GM12878 (cell line): Measurements from ENCODE around the gene RPS10. TPM values are rescaled to one million over a fixed set of nuclear protein-coding genes. Genes with fewer than 3 reads are reported as not detected.

Source experiments
- ATAC-seq: fragments of 200-7000 bp; cut with Tn5 transposase; 3 replicates; pipeline ENCODE4 v1.9.1; 2020; ENCODE audit warnings: mild to moderate bottlenecking, moderate library complexity
- Bru-seq: library from RNA; stranded (reverse); fragments of 400-500 nt; gene quantifications from one replicate; lab custom pipeline; 2021; lab: Mats Ljungman, UMichigan
- BruChase-seq, 2 experiments: library from RNA; stranded (reverse); fragments of 400-500 nt; gene quantifications; one replicate each; lab custom pipeline; 2021; lab: Mats Ljungman, UMichigan
- BruUV-seq: library from RNA; stranded (reverse); fragments of 400-500 nt; replicated peaks from 2 replicates; lab custom pipeline; 2021; lab: Mats Ljungman, UMichigan
- CTCF ChIA-PET: fragments of 300-600 bp; sonication (Branson Sonifier 250); formaldehyde crosslinking; extraction: SDS; loops from one replicate; lab custom pipeline; 2021; ENCODE audit warnings: inconsistent platforms; lab: Yijun Ruan, JAX
- POLR2A ChIA-PET: fragments of 350-600 bp; formaldehyde crosslinking; extraction: SDS; loops from one replicate; lab custom pipeline; 2021; ENCODE audit warnings: inconsistent platforms; lab: Charles Lee
- RAD21 ChIA-PET: fragments of 300-600 bp; sonication (Branson Sonifier 250); formaldehyde crosslinking; loops from one replicate; lab custom pipeline; 2023; ENCODE audit warnings: antibody characterized with exemption; ENCODE audit not compliant: unreplicated experiment; lab: Charles Lee
- SMC1A ChIA-PET: fragments of 300-600 bp; sonication (Branson Sonifier 250); formaldehyde crosslinking; loops from one replicate; lab custom pipeline; 2023; ENCODE audit not compliant: unreplicated experiment, uncharacterized antibody; lab: Charles Lee
- DNase-seq: peaks from one replicate; pipeline ENCODE4 v3.0.0-alpha.2; 2011; ENCODE audit warnings: low read depth, low spot score
- FAIRE-seq: peaks from 3 replicates; lab custom pipeline; 2011; peaks lifted over from hg19 to GRCh38; lab: Jason Lieb, UNC
- H2AFZ ChIP-seq: 2 replicates; pipeline ENCODE4 v1.6.0; 2011; ENCODE audit warnings: low read depth, low read length, control low read depth; ENCODE audit not compliant: control insufficient read depth
- H3K27ac ChIP-seq: 2 replicates; pipeline ENCODE4 v1.5.1; 2011; ENCODE audit warnings: control low read depth; ENCODE audit not compliant: control insufficient read depth, insufficient read depth
- H3K27me3 ChIP-seq, 2 experiments: replicated peaks in 1 of 2; 2 replicates each; pipeline versions ENCODE4 v1.6.0 to v1.6.1; 2011; ENCODE audit warnings: low read length in 1 of 2; ENCODE audit not compliant: control insufficient read depth in 2 of 2, insufficient read depth in 2 of 2
- H3K36me3 ChIP-seq, 2 experiments: 2 replicates each; pipeline ENCODE4 v1.5.1; 2011; ENCODE audit warnings: low read length in 1 of 2; ENCODE audit not compliant: control insufficient read depth in 2 of 2, insufficient read depth in 2 of 2
- H3K4me1 ChIP-seq: 2 replicates; pipeline ENCODE4 v1.6.1; 2011; ENCODE audit warnings: mild to moderate bottlenecking, low read length, moderate library complexity, mixed read lengths; ENCODE audit not compliant: control insufficient read depth, insufficient read depth
- H3K4me2 ChIP-seq: 2 replicates; pipeline ENCODE4 v1.6.0; 2011; ENCODE audit warnings: control low read depth; ENCODE audit not compliant: control insufficient read depth, insufficient read depth
- H3K4me3 ChIP-seq: fragments of 200-600 bp; sonication (generic); 2 replicates; pipeline ENCODE4 v1.5.1; 2016
- H3K79me2 ChIP-seq: 2 replicates; pipeline ENCODE4 v1.6.0; 2011; ENCODE audit warnings: low read length; ENCODE audit not compliant: control insufficient read depth, insufficient read depth
- H3K9ac ChIP-seq: 2 replicates; pipeline ENCODE4 v1.8.0; 2011; ENCODE audit warnings: low read length, control low read depth, mixed read lengths; ENCODE audit not compliant: control insufficient read depth, insufficient read depth
- H3K9me3 ChIP-seq: replicated peaks from 3 replicates; pipeline ENCODE4 v1.5.1; 2011; ENCODE audit warnings: mild to moderate bottlenecking, low read length; ENCODE audit not compliant: control insufficient read depth, insufficient read depth
- H4K20me1 ChIP-seq: 2 replicates; pipeline ENCODE4 v1.6.0; 2011; ENCODE audit not compliant: control insufficient read depth, insufficient read depth
- IRF4 ChIP-seq: IDR thresholded peaks from 2 replicates; pipeline ENCODE4 v1.6.1; 2011; ENCODE audit warnings: low read depth, low read length
- PAX8 ChIP-seq: fragments of 450-650 bp; IDR thresholded peaks from 2 replicates; pipeline ENCODE4 v1.6.1; 2017; ENCODE audit warnings: mild to moderate bottlenecking, moderate library complexity
- RAD21 ChIP-seq: IDR thresholded peaks from 2 replicates; pipeline ENCODE4 v1.6.1; 2011; ENCODE audit warnings: mild to moderate bottlenecking, low read depth, low read length, moderate library complexity; ENCODE audit not compliant: insufficient read depth
- STAT1 ChIP-seq: fragments of 450-650 bp; conservative IDR thresholded peaks from 2 replicates; pipeline ENCODE4 v1.6.1; 2014; ENCODE audit warnings: antibody characterized with exemption, mild to moderate bottlenecking
- TCF3 ChIP-seq: IDR thresholded peaks from 2 replicates; pipeline ENCODE4 v1.6.1; 2012; ENCODE audit warnings: low read depth, mild to moderate bottlenecking, low read length, borderline replicate concordance; ENCODE audit not compliant: insufficient read depth
- YBX1 ChIP-seq: fragments of 450-650 bp; IDR thresholded peaks from 2 replicates; pipeline ENCODE4 v1.6.1; 2016; ENCODE audit warnings: antibody characterized with exemption
- ZNF24 ChIP-seq: fragments of 450-650 bp; IDR thresholded peaks from 2 replicates; pipeline ENCODE4 v1.6.1; 2017; ENCODE audit warnings: antibody characterized with exemption, mild to moderate bottlenecking
- WGBS: methylation state at CpG from one replicate; pipeline ENCODE4 v1.1.6; 2016; ENCODE audit warnings: low lambda C conversion rate; ENCODE audit not compliant: insufficient replicate concordance, insufficient coverage; ENCODE audit errors: missing lambda C conversion rate; 5-methylcytosine and 5-hydroxymethylcytosine counted together
- in situ Hi-C: fragments of 300-500 bp; cut with MboI; formaldehyde crosslinking; loops from 9 replicates; pipeline ENCODE4 v1.14.3; 2018; ENCODE audit warnings: mixed read lengths
- intact Hi-C: fragments of 100-400 bp; cut with micrococcal nuclease; formaldehyde crosslinking; loops from one replicate; pipeline ENCODE4 v1.14.2; 2022; ENCODE audit not compliant: unreplicated experiment
- long read RNA-seq, 2 experiments: library from polyadenylated mRNA; unstranded; transcript quantifications; one replicate each; pipeline ENCODE4 v2.0.0, GENCODE V29; 2019 to 2020
- polyA minus RNA-seq, 3 experiments: library from RNA; depleted of rRNA, polyadenylated mRNA; stranded (reverse); fragments of >200 nt; gene quantifications; 2 replicates each; pipeline ENCODE4 v1.2.3, GENCODE V29; 2011
- polyA plus RNA-seq, 11 experiments: library from polyadenylated mRNA; depleted of rRNA in 4 of 11; unstranded in 6 of 11; stranded (reverse) in 5 of 11; fragments of >200 nt; fragmentation: Nextera tagmentation in 4 of 11; fragmentation: Illumina TruSeq in 1 of 11; extraction: Ambion mirVana in 4 of 11; extraction: Trizol in 1 of 11; gene quantifications; 1 replicate in 1 of 11; 2 replicates in 10 of 11; pipeline versions ENCODE4 v1.2.1 to v1.2.3, GENCODE V29; 2011 to 2016; ENCODE audit warnings: inconsistent platforms in 2 of 11, missing spikeins in 2 of 11, low read depth in 1 of 11
- total RNA-seq, 4 experiments: library from RNA; depleted of rRNA in 3 of 4; stranded (reverse); fragments of >200 nt in 3 of 4; fragmentation: Illumina TruSeq in 1 of 4; extraction: Trizol in 1 of 4; gene quantifications; 2 replicates each; pipeline versions ENCODE4 v1.2.1 to v1.2.3, GENCODE V29; 2013 to 2021
- TF ChIP-seq, protein P1 (sequence below): fragments of 450-650 bp; IDR thresholded peaks from 2 replicates; pipeline ENCODE4 v1.6.1; 2017; ENCODE audit warnings: mild to moderate bottlenecking, moderate library complexity
- TF ChIP-seq, protein P2 (sequence below): fragments of 450-650 bp; IDR thresholded peaks from 2 replicates; pipeline ENCODE4 v1.6.1; 2017; ENCODE audit warnings: mild to moderate bottlenecking, low read depth, inconsistent platforms; ENCODE audit not compliant: poor library complexity, severe bottlenecking

Gene RPS10
- 360 and 401 TPM in 2 replicates for total RNA-seq (2013; cell fraction: nucleolus; rRNA removed)
- total RNA-seq (2014; rRNA removed) (3,265 and 3,625 TPM in 2 replicates), total RNA-seq (2014; rRNA removed; fragmentation: Illumina TruSeq; extraction: Trizol) (3,150 and 3,233 TPM in 2 replicates), total RNA-seq (2021) (2,325 and 2,481 TPM in 2 replicates), polyA plus RNA-seq (2011; rRNA removed) (2,575 and 3,799 TPM in 2 replicates), polyA plus RNA-seq (2014; fragmentation: Illumina TruSeq; extraction: Trizol) (3,495 and 3,970 TPM in 2 replicates), polyA plus RNA-seq (2014; fragmentation: Nextera tagmentation; extraction: Ambion mirVana) (1,000 to 10,000 TPM; 2,067 to 2,394 TPM), polyA plus RNA-seq (2014; rRNA removed) (3,767 and 4,060 TPM in 2 replicates), polyA plus RNA-seq (2016; fragmentation: Nextera tagmentation; extraction: Ambion mirVana) (1,000 to 10,000 TPM; 1,546 to 1,554 TPM), polyA minus RNA-seq (2011; rRNA and poly(A)+ RNA removed) (1,866 and 2,585 TPM in 2 replicates), Bru-seq, nascent RNA (percentile 98 among the genes with signal in this experiment), BruChase-seq, experiment 1, labeled RNA remaining after a 6-hour chase (percentile 98 among the genes with signal in this experiment), BruChase-seq, experiment 2, labeled RNA remaining after a 2-hour chase (percentile 97 among the genes with signal in this experiment)
- polyA plus RNA-seq (2011; ENCODE audit: low read depth), result 8,423 TPM
- polyA plus RNA-seq (2011; cell fraction: cytosol; rRNA removed), result 6,646 and 9,086 TPM in 2 replicates
- 1,492 and 1,706 TPM in 2 replicates for polyA plus RNA-seq (2011; cell fraction: nucleus; rRNA removed)
- polyA plus RNA-seq (2012), result 3,794 and 4,086 TPM in 2 replicates
- polyA minus RNA-seq (2011; cell fraction: cytosol; rRNA and poly(A)+ RNA removed), result 439 and 466 TPM in 2 replicates
- polyA minus RNA-seq (2011; cell fraction: nucleus; rRNA and poly(A)+ RNA removed), result 136 and 165 TPM in 2 replicates
- long read RNA-seq, experiment 1, transcript RPS10-206 (6 exons, 781 nt), result minor isoform, 24 of 636 reads
- long read RNA-seq, experiment 1, transcript RPS10-209 (6 exons, 588 nt), result major isoform, 527 of 636 reads
- long read RNA-seq, experiment 1, partial matches to known transcripts, result 80 of 636 reads
- long read RNA-seq, experiment 1, other reads (novel, unspliced or antisense), result 3 of 636 reads
- long read RNA-seq, experiment 2, transcript RPS10-206 (6 exons, 781 nt), result minor isoform, 25 of 1,890 reads
- long read RNA-seq, experiment 2, transcript RPS10-209 (6 exons, 588 nt), result major isoform, 1,739 of 1,890 reads
- long read RNA-seq, experiment 2, partial matches to known transcripts, result 119 of 1,890 reads
- long read RNA-seq, experiment 2, other reads (novel, unspliced or antisense), result 5 of 1,890 reads

GRCh38 chr6:34425498-34426410 lies at the start of gene RPS10:
TSS of gene RPS10 (minus strand) at chr6:34426069. CDS start at chr6:34425221, 848 bp downstream.
- peaks cover 6% of the 10 kb centered on the region; the same call in 1 of the 2 replicates for H3K4me1 ChIP-seq
- H3K4me2 ChIP-seq, result peak within 1 kb of the TSS; percentile 86
- peak within 1 kb of the TSS; percentile 100 for H3K9ac ChIP-seq
- intact Hi-C loops (no loop called here), in situ Hi-C loops (no loop called here)
- peak; percentile 89 for ATAC-seq
- H3K27me3 ChIP-seq, result no peaks in the 10 kb centered on the region
- peak within 1 kb of the TSS; percentile 96 for H3K27ac ChIP-seq
- WGBS, result 1% methylated on average over 56 of the region's 58 CpGs
- peaks cover 46% of the 10 kb centered on the region for H3K79me2 ChIP-seq
- RAD21 ChIA-PET, result interaction anchor here (0.7 to 2.3 kb wide), 9 partner anchors 10 to 365 kb away, joined by 3 to 8 read pairs (median 3); partner anchors contain the start of genes HMGA1, NUDT3 and SMIM29
- BruUV-seq, result TSS peak; percentile 76
- CTCF ChIA-PET, result interaction anchor here (0.7 to 3.4 kb wide), 9 partner anchors 10 to 714 kb away, joined by 3 to 35 read pairs (median 4); no protein-coding TSS in a partner anchor
- H4K20me1 ChIP-seq, result no peaks in the 10 kb centered on the region
- SMC1A ChIA-PET, result interaction anchor here (0.7 to 4.6 kb wide), 11 partner anchors 10 to 230 kb away, joined by 3 to 39 read pairs (median 4); partner anchors contain the start of gene SMIM29
- DNase-seq, result peak; percentile 67
- POLR2A ChIA-PET, result interaction anchor here (0.8 to 2.1 kb wide), 4 partner anchors 10 to 463 kb away, joined by 3 to 8 read pairs (median 4); partner anchors contain the start of gene ANKS1A
- H2AFZ ChIP-seq, result peak within 1 kb of the TSS; percentile 88
- H3K9me3 ChIP-seq, result no peaks in the 10 kb centered on the region; the same call in 2 of the 3 replicates
- peak; percentile 97 for FAIRE-seq
- H3K36me3 ChIP-seq, result peaks cover 3 to 22% of the 10 kb centered on the region in 2 experiments
- peak within 1 kb of the TSS; percentile 96 for H3K4me3 ChIP-seq
- no peak for TF ChIP-seq IRF4
- 0 out of 2 replicates have a peak, but pooled peaks have one; percentile 57 for TF ChIP-seq STAT1
- TF ChIP-seq, protein P1, sequence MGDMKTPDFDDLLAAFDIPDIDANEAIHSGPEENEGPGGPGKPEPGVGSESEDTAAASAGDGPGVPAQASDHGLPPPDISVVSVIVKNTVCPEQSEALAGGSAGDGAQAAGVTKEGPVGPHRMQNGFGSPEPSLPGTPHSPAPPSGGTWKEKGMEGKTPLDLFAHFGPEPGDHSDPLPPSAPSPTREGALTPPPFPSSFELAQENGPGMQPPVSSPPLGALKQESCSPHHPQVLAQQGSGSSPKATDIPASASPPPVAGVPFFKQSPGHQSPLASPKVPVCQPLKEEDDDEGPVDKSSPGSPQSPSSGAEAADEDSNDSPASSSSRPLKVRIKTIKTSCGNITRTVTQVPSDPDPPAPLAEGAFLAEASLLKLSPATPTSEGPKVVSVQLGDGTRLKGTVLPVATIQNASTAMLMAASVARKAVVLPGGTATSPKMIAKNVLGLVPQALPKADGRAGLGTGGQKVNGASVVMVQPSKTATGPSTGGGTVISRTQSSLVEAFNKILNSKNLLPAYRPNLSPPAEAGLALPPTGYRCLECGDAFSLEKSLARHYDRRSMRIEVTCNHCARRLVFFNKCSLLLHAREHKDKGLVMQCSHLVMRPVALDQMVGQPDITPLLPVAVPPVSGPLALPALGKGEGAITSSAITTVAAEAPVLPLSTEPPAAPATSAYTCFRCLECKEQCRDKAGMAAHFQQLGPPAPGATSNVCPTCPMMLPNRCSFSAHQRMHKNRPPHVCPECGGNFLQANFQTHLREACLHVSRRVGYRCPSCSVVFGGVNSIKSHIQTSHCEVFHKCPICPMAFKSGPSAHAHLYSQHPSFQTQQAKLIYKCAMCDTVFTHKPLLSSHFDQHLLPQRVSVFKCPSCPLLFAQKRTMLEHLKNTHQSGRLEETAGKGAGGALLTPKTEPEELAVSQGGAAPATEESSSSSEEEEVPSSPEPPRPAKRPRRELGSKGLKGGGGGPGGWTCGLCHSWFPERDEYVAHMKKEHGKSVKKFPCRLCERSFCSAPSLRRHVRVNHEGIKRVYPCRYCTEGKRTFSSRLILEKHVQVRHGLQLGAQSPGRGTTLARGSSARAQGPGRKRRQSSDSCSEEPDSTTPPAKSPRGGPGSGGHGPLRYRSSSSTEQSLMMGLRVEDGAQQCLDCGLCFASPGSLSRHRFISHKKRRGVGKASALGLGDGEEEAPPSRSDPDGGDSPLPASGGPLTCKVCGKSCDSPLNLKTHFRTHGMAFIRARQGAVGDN, result peak; percentile 83
- TF ChIP-seq YBX1, result no peak
- TF ChIP-seq ZNF24, result no peak
- no peak for TF ChIP-seq TCF3
- TF ChIP-seq, protein P2, sequence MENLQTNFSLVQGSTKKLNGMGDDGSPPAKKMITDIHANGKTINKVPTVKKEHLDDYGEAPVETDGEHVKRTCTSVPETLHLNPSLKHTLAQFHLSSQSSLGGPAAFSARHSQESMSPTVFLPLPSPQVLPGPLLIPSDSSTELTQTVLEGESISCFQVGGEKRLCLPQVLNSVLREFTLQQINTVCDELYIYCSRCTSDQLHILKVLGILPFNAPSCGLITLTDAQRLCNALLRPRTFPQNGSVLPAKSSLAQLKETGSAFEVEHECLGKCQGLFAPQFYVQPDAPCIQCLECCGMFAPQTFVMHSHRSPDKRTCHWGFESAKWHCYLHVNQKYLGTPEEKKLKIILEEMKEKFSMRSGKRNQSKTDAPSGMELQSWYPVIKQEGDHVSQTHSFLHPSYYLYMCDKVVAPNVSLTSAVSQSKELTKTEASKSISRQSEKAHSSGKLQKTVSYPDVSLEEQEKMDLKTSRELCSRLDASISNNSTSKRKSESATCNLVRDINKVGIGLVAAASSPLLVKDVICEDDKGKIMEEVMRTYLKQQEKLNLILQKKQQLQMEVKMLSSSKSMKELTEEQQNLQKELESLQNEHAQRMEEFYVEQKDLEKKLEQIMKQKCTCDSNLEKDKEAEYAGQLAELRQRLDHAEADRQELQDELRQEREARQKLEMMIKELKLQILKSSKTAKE, result peak; percentile 72
- no peak for TF ChIP-seq RAD21
- TF ChIP-seq PAX8, result no peak
